ENCODE results near the gene HOXB9. TPM values are rescaled to one million over a fixed set of nuclear protein-coding genes. Genes with fewer than 3 reads are reported as not detected.

The HOXB9 gene
- total and polyA plus RNA-seq, 12 donors = 0.11 to 2.7 (median 0.68) TPM; not detected in 2

MicroRNA genes within 50 kb of the gene (microRNA counts, 767-probe panel; counts per million panel counts)
- 5,281 to 5,810 counts per million in 2 donors for microRNA hsa-miR-10a-5p

Small RNA genes within 50 kb of the gene (microRNA-seq; reads per million reads assigned to microRNA genes)
- 0 to 0.89 (median 0) reads per million in 3 donors for gene MIR196A1

Small RNA genes within 50 kb of the gene (small RNA-seq; reads per million reads assigned to genes)
- gene MIR196A1 = 0 to 0.17 reads per million in 2 donors

Other genes with a start within 250 kb of the HOXB9 start
- 10 to 100 TPM in 3 of 9 donors, 1 to 10 TPM in 6; 3.2 to 24.0 (median 9.8) TPM for gene SKAP1, start 196.1 kb downstream of the HOXB9 start, total RNA-seq
- 100 to 1,000 TPM in 1 of 3 donors, 10 to 100 TPM in 2; 28.1 to 117 (median 52.8) TPM for gene SKAP1, start 196.1 kb downstream of the HOXB9 start, polyA plus RNA-seq
- gene HOXB1, start 95.3 kb downstream of the HOXB9 start, total RNA-seq = not detected
- not detected for gene HOXB1, start 95.3 kb downstream of the HOXB9 start, polyA plus RNA-seq
- gene HOXB2, start 81.2 kb downstream of the HOXB9 start, total RNA-seq = 10 to 100 TPM in 8 of 9 donors, 1 to 10 TPM in 1; 6.3 to 61.1 (median 27.8) TPM
- gene HOXB2, start 81.2 kb downstream of the HOXB9 start, polyA plus RNA-seq = 10 to 100 TPM; 17.9 to 73.6 (median 24.2) TPM
- 1 to 10 TPM; 1.7 to 9.8 (median 2.9) TPM for gene HOXB4, start 48.0 kb downstream of the HOXB9 start, total RNA-seq
- gene HOXB4, start 48.0 kb downstream of the HOXB9 start, polyA plus RNA-seq = 1 to 10 TPM; 3.1 to 4.7 (median 4.5) TPM
- 10 to 100 TPM in 4 of 9 donors, 1 to 10 TPM in 5; 2.3 to 18.8 (median 6.9) TPM for gene HOXB3, start 36.1 kb downstream of the HOXB9 start, total RNA-seq
- gene HOXB3, start 36.1 kb downstream of the HOXB9 start, polyA plus RNA-seq = 10 to 100 TPM in 2 of 3 donors, 1 to 10 TPM in 1; 3.3 to 28.8 (median 11.4) TPM
- gene HOXB5, start 32.6 kb downstream of the HOXB9 start, total RNA-seq = 1 to 10 TPM in 6 of 9 donors, under 1 TPM in 3; 0.12 to 4.8 (median 2.1) TPM
- gene HOXB5, start 32.6 kb downstream of the HOXB9 start, polyA plus RNA-seq = 10 to 100 TPM in 1 of 3 donors, 1 to 10 TPM in 2; 4.2 to 10.5 (median 5.6) TPM
- 10 to 100 TPM in 6 of 9 donors, 1 to 10 TPM in 3; 1.7 to 20.3 (median 11.7) TPM for gene HOXB6, start 21.4 kb downstream of the HOXB9 start, total RNA-seq
- 10 to 100 TPM; 10.9 to 23.1 (median 11.9) TPM for gene HOXB6, start 21.4 kb downstream of the HOXB9 start, polyA plus RNA-seq
- 10 to 100 TPM in 5 of 9 donors, 1 to 10 TPM in 4; 6.2 to 16.7 (median 10.6) TPM for gene HOXB7, start 15.3 kb downstream of the HOXB9 start, total RNA-seq
- 10 to 100 TPM; 20.3 to 27.0 (median 24.4) TPM for gene HOXB7, start 15.3 kb downstream of the HOXB9 start, polyA plus RNA-seq
- 10 to 100 TPM in 1 of 9 donors, 1 to 10 TPM in 7, under 1 TPM in 1; 0.72 to 12.2 (median 6.2) TPM for gene HOXB8, start 11.1 kb downstream of the HOXB9 start, total RNA-seq
- gene HOXB8, start 11.1 kb downstream of the HOXB9 start, polyA plus RNA-seq = 10 to 100 TPM in 1 of 3 donors, 1 to 10 TPM in 2; 4.2 to 13.3 (median 5.6) TPM
- gene PRAC1, start 96.2 kb upstream of the HOXB9 start, total RNA-seq = not detected
- gene PRAC1, start 96.2 kb upstream of the HOXB9 start, polyA plus RNA-seq = 1 to 10 TPM in 1 of 3 donors, not detected in 2; 2.7 TPM
- gene PRAC2, start 96.8 kb upstream of the HOXB9 start, total RNA-seq = not detected
- not detected for gene PRAC2, start 96.8 kb upstream of the HOXB9 start, polyA plus RNA-seq
- gene HOXB13, start 102.4 kb upstream of the HOXB9 start, total RNA-seq = under 1 TPM in 2 of 9 donors, not detected in 7; 0.07 to 0.11 TPM
- not detected for gene HOXB13, start 102.4 kb upstream of the HOXB9 start, polyA plus RNA-seq
- gene TTLL6, start 190.9 kb upstream of the HOXB9 start, total RNA-seq = under 1 TPM in 5 of 9 donors, not detected in 4; under 0.01 to 0.55 (median 0.40) TPM
- 1 to 10 TPM in 1 of 3 donors, under 1 TPM in 2; 0.29 to 2.0 (median 0.51) TPM for gene TTLL6, start 190.9 kb upstream of the HOXB9 start, polyA plus RNA-seq
- gene CALCOCO2, start 204.7 kb upstream of the HOXB9 start, total RNA-seq = 100 to 1,000 TPM in 7 of 9 donors, 10 to 100 TPM in 2; 37.7 to 163 (median 138) TPM
- 100 to 1,000 TPM in 1 of 3 donors, 10 to 100 TPM in 2; 44.5 to 199 (median 61.9) TPM for gene CALCOCO2, start 204.7 kb upstream of the HOXB9 start, polyA plus RNA-seq